Lower leg skin (tissue), 4 donors: ENCODE data around the gene TRIP11. TPM values are rescaled to one million over a fixed set of nuclear protein-coding genes. Genes with fewer than 3 reads are reported as not detected.

Experiments
- DNase-seq, 2 donors: peaks; one replicate each; pipeline ENCODE4 v3.0.0-alpha.2; 2019; ENCODE audit warnings: low spot score in 2 of 2
- H3K4me3 ChIP-seq: fragments of 200-600 bp; sonication (generic); 2 replicates; pipeline ENCODE4 v1.5.1; 2017; ENCODE audit warnings: mild to moderate bottlenecking, low read depth; ENCODE audit not compliant: poor library complexity, severe bottlenecking
- CTCF ChIP-seq, 3 donors: fragments of 450-650 bp; IDR thresholded peaks; one replicate each; pipeline ENCODE4 v1.5.1; 2016; ENCODE audit warnings: antibody characterized with exemption in 3 of 3, mild to moderate bottlenecking in 3 of 3, moderate library complexity in 2 of 3
- POLR2A ChIP-seq, 2 donors: fragments of 450-650 bp; IDR thresholded peaks; one replicate each; pipeline ENCODE4 v1.6.1; 2016 to 2017; ENCODE audit warnings: antibody characterized with exemption in 2 of 2, mild to moderate bottlenecking in 1 of 2, moderate library complexity in 1 of 2
- WGBS, 2 donors: methylation state at CpG; one replicate each; pipeline ENCODE4 v1.1.5; 2018; 5-methylcytosine and 5-hydroxymethylcytosine counted together
- intact Hi-C: fragments of 100-400 bp; cut with DNase I; formaldehyde crosslinking; loops from one replicate; pipeline ENCODE4 v1.15.0; 2023; ENCODE audit warnings: low total_unique reads
- total RNA-seq, 4 donors: library from RNA; depleted of rRNA; stranded (reverse); fragments of >200 nt; gene quantifications; one replicate each; pipeline ENCODE4 v1.1.0, GENCODE V29; 2016

TRIP11 gene
- total RNA-seq, 4 donors from 2014 or later, result 18.5 to 37.0 (median 28.8) TPM

DNA sequence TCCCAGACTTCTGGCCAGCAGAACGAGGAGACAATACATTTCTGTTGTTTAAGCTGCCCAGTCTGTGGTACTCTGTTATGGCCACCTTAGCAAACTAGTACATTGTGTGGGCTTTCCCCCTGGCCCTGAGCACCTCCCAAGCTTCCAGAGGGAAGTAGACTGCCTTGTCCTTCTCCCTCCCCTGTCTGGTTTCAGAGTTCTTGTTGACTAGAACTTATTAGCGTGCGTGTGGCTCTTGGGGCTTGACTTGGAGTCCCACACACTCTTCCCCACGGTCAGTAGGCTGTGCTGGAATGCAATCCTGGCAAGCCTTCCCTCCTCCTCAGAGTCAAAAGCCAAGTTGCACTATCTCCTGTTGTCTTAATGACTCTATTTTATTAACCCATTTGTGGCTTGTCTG is 120.0 kb downstream of the TRIP11 start:
- intact Hi-C loops, result no loop called here
- DNase-seq, result peak in 1 of 2 donors; percentile 44
- no peak for TF ChIP-seq POLR2A (IDR thresholded peaks at IDR 0.05)
- no peak overlapping the region for H3K4me3 ChIP-seq
- WGBS, 2 donors, result 22 to 39% methylated on average over 4 of the region's 4 CpGs

GRCh38 chr14:91918186-91918883 is 121.5 kb downstream of the TRIP11 start:
- TF ChIP-seq POLR2A (IDR thresholded peaks at IDR 0.05), result no peak
- TF ChIP-seq CTCF (IDR thresholded peaks at IDR 0.05), result no peak

More at GRCh38 chr14:91918186-91918883, 121.5 kb downstream of the TRIP11 start:
- DNase-seq, result no peak
- H3K4me3 ChIP-seq, result no peak overlapping the region
- intact Hi-C loops, result no loop called here
- WGBS, 2 donors, result 48 to 58% methylated on average over 5 of the region's 5 CpGs

Other genes with a start within 250 kb of the TRIP11 start
- gene TC2N, start 172.5 kb downstream of the TRIP11 start, total RNA-seq, result 10 to 100 TPM; 31.6 to 40.9 (median 35.9) TPM
- gene FBLN5, start 92.4 kb downstream of the TRIP11 start, total RNA-seq, result 100 to 1,000 TPM in 1 of 4 donors, 10 to 100 TPM in 3; 26.3 to 128 (median 44.5) TPM
- gene ATXN3, start 66.5 kb upstream of the TRIP11 start, total RNA-seq, result 10 to 100 TPM; 34.7 to 57.5 (median 45.4) TPM
- gene NDUFB1, start 81.6 kb upstream of the TRIP11 start, total RNA-seq, result 100 to 1,000 TPM in 3 of 4 donors, 10 to 100 TPM in 1; 67.7 to 297 (median 204) TPM
- gene CPSF2, start 81.9 kb upstream of the TRIP11 start, total RNA-seq, result 10 to 100 TPM; 19.1 to 33.5 (median 32.6) TPM